Skeletal muscle satellite cell (primary cell): ENCODE results near the gene CAPN7.

Experiments used
- H3K27me3 ChIP-seq: 2 replicates; pipeline ENCODE4 v1.7.0; 2013; ENCODE audit warnings: low read length; ENCODE audit not compliant: control insufficient read depth, insufficient read depth
- H3K36me3 ChIP-seq: 2 replicates; pipeline ENCODE4 v1.7.0; 2013; ENCODE audit warnings: mild to moderate bottlenecking, control low read depth, low read length; ENCODE audit not compliant: insufficient read depth
- H3K4me1 ChIP-seq: 2 replicates; pipeline ENCODE4 v1.7.0; 2013; ENCODE audit warnings: low read length; ENCODE audit not compliant: control insufficient read depth, insufficient read depth
- H3K4me2 ChIP-seq: 2 replicates; pipeline ENCODE4 v1.7.0; 2013; ENCODE audit warnings: mild to moderate bottlenecking, low read length
- H3K4me3 ChIP-seq: 2 replicates; pipeline ENCODE4 v1.7.0; 2013; ENCODE audit warnings: low read length
- H3K9ac ChIP-seq: 2 replicates; pipeline ENCODE4 v1.7.0; 2013; ENCODE audit warnings: mild to moderate bottlenecking, low read depth, low read length, moderate library complexity
- H3K9me3 ChIP-seq: replicated peaks from 2 replicates; pipeline ENCODE4 v1.7.0; 2013; ENCODE audit warnings: mild to moderate bottlenecking, control low read depth, low read length

CAPN7 gene

DNA sequence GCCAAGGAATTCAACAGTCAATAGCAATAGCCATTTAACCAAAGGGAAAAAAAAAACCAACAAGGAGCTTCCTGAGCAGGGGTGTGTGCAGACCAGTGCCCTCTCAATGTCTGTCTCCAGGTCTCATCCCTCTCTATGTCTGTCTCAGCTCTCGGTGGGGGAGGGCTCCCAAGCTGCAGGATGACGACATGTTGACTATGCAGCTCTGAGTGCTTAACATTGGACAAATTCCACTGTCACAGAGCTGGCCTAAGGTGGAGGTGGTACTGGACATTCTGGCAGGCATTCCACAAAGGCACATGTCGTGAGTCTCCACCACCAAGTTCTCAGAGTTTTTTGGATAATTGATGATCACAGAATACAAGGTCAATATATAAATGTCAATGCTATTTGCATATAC lies 2.0 kb upstream of the CAPN7 start:
- Histone ChIP-seq H3K4me2 (no peak overlapping the region), H3K9ac (no peak overlapping the region), H3K4me1 (peaks cover 16% of the 10 kb centered on the region), H3K4me3 (no peak overlapping the region), H3K36me3 (no peaks in the 10 kb centered on the region), H3K27me3 (peaks cover 6% of the 10 kb centered on the region), H3K9me3 (no peaks in the 10 kb centered on the region)

DNA sequence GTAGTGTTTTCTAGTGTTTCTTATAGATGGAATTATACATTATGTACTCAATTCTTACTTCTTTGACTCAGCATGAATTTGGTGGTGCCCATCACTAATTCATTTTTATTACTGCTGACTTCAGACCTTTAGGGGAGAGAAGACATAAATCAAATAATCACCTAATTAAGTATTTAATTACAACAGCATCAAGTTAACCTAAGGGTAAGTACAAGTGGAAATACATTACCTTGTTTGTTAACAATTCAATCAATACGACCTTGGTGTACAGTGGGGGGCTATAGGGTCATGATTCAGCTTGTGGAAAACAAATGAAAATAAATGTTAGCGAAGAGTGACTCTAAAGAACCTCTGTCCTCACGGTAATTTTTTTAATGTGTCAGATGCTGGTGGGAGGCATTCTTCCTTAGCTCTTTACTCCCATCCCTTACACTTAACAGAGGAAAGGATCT lies 538 bp upstream of the CAPN7 start:
- Histone ChIP-seq H3K9me3 (no peaks in the 10 kb centered on the region), H3K27me3 (no peaks in the 10 kb centered on the region), H3K4me1 (peaks cover 16% of the 10 kb centered on the region), H3K4me3 (peak overlapping the region; percentile 98), H3K9ac (peak overlapping the region; percentile 97), H3K36me3 (peaks cover under 1% of the 10 kb centered on the region), H3K4me2 (peak overlapping the region; percentile 92)

DNA sequence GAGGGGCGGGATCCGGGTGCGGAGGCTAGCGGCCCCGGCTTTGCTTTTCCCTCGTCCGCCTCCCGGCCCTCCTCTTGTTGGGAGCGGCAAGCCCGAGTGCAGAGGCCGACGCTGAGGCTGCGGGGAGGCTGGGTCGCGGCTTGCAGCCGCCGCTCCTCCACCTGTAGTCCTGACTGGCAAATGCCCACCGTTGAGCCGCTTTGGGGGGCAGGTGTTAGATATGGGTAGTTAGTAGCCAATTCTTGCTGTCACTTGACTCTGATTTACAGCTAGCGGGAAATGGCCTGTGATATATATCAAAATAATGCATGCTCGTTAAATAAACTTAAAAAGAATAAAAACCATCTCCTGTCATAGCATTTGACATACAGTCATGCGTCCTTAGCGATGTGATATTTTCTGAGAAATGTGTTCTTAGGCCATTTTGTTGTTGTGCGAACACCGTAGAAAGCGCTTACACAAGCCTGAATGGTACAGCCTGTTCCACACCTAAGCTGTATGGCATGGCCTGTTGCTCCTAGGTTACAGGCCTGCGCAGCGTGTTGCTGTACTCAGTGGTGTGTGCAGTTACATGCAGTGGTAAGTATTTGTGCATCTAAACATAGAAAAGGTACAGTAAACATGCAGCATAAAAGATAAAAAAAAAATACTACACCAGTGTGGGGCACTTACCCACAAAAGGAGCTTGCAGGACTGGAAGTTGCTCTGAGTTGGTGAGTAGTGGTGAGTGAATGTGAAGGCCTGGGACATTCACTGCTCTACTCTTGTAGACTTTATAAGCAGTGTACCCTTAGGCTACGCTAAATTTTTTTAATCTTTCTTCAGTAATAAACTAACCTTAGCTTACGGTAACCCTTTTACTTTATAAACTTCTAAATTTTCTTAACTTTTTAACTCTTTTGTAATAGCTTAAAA lies 873 bp downstream of the CAPN7 start:
- Histone ChIP-seq H3K4me2 (peak overlapping the region; percentile 92), H3K36me3 (peaks cover 5% of the 10 kb centered on the region), H3K4me1 (peaks cover 16% of the 10 kb centered on the region), H3K9ac (peak overlapping the region; percentile 97), H3K4me3 (peak overlapping the region; percentile 98), H3K27me3 (no peaks in the 10 kb centered on the region), H3K9me3 (no peaks in the 10 kb centered on the region)

DNA sequence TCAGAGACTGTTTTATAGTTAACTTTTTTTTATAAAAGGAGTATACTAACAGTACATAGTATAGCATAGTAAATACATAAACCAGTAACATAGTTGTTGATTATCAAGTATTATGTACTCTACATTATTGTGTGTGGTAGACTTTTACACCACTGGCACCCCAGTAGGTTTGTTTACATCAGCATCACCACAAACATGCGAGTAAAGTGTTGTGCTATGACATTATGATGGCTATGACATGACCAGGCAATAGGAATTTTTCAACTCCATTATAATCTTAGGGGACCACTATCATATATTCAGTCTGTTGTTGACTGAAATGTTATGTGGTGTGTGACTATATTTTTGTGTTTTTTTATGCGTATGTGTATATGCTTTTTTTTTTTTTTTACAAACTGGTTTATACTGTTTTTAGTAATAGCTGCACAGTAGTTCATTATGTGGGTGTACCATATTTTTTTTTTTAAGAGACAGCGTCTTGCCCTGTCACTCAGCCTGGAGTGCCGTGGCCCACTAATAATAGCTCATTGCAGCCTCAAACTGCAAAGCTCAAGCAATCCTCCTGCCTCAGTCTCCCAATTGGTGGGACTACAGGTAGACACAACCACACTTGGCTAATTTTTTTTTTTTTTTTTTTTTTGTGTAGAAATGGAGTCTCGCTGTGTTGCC lies 1.9 kb downstream of the CAPN7 start:
- peak overlapping the region; percentile 98 for H3K4me3 ChIP-seq

DNA sequence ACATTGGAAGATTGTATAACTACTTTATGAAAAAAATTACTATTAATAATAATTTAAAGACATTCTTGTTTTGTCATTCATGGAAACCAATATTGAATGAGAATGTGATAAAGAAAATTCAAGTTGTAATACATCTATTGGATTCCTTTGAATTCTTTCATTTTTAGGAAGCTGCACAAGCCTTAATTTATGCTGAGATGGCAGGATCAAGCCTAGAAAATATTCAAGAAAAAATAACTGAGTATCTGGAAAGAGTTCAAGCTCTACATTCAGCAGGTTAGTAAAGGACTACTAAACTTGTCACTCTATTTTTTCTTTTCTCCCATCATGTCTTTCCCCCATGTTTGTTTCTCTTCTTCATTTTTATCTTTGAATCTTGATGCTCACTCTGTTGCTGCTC lies 5.9 kb downstream of the CAPN7 start:
- H3K9me3 ChIP-seq: no peaks in the 10 kb centered on the region
- peaks cover 11% of the 10 kb centered on the region for H3K4me1 ChIP-seq
- peaks cover 36% of the 10 kb centered on the region for H3K36me3 ChIP-seq

More for the DNA sequence above, 1.9 kb downstream of the CAPN7 start:
- no peaks in the 10 kb centered on the region for H3K9me3 ChIP-seq
- peaks cover 16% of the 10 kb centered on the region for H3K4me1 ChIP-seq
- peak overlapping the region; percentile 97 for H3K9ac ChIP-seq
- H3K4me2 ChIP-seq: peak overlapping the region; percentile 92
- no peaks in the 10 kb centered on the region for H3K27me3 ChIP-seq
- H3K36me3 ChIP-seq: peaks cover 16% of the 10 kb centered on the region

DNA sequence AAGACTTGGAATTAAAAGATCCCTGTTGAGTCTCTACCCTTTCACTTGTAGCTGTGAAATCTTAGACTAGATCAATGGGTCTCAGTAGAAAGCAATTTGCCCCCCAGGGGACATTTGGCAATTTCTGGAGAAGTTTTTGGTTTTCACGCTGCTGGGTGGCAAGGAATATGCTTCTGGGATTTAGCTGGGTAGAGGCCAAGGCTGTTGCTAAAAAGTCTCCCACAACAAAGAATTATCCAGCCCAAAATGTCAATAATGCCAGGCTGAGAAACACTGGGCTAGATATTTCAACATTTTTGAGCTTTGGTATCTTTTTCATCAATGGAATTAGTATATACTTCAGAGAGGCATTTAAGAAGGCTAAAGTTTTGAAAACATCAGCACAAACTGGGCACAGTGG lies 8.7 kb downstream of the CAPN7 start:
- peaks cover 62% of the 10 kb centered on the region for H3K36me3 ChIP-seq
- no peaks in the 10 kb centered on the region for H3K4me1 ChIP-seq
- no peaks in the 10 kb centered on the region for H3K27me3 ChIP-seq
- no peak overlapping the region for H3K4me3 ChIP-seq
- no peak overlapping the region for H3K9ac ChIP-seq
- H3K9me3 ChIP-seq: no peaks in the 10 kb centered on the region
- H3K4me2 ChIP-seq: no peak overlapping the region

More for the DNA sequence above, 5.9 kb downstream of the CAPN7 start:
- Histone ChIP-seq H3K4me2 (no peak overlapping the region), H3K9ac (no peak overlapping the region), H3K4me3 (no peak overlapping the region), H3K27me3 (no peaks in the 10 kb centered on the region)

DNA sequence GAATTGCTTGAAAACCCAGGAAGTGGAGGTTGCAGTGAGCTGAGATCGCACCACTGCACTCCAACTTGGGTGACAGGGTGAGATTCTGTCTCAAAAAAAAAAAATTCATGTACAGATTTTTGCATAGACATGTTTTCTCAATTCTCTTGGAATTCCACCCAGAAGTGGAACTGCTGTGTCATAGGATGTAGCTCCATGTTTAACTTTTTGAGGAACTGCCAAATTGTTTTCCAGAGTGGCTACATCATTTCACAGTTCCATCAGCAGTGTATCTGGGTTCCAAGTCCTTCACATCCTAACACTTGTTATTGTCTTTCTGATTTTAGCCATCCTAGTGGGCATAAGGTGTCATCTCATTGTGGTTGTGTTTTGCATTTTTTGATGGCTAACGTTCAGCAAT lies 9.9 kb downstream of the CAPN7 start:
- peaks cover 69% of the 10 kb centered on the region for H3K36me3 ChIP-seq

DNA sequence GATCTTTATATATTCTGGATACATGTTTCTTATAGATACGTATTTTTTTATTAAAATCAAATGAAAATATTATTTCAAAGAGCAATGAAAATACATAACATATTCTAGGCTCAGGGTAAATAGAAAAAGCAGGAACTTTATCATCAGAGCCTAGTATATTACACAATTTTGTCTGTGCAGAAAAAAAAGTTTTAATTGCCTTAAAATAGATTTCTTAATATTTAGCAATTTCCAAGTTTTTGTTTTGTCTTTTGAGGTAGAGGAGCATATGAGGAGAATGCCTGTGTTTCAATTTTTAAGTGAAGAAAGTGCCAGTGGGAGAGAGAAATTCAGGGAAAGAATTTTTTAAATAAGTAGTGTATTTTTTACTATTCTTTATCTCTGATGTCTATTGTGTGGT lies 10.5 kb downstream of the CAPN7 start:
- no peaks in the 10 kb centered on the region for H3K9me3 ChIP-seq
- H3K4me2 ChIP-seq: no peak overlapping the region
- H3K27me3 ChIP-seq: no peaks in the 10 kb centered on the region
- no peaks in the 10 kb centered on the region for H3K4me1 ChIP-seq
- H3K9ac ChIP-seq: no peak overlapping the region
- peaks cover 70% of the 10 kb centered on the region for H3K36me3 ChIP-seq
- H3K4me3 ChIP-seq: no peak overlapping the region

More for the DNA sequence above, 9.9 kb downstream of the CAPN7 start:
- no peaks in the 10 kb centered on the region for H3K9me3 ChIP-seq
- H3K4me2 ChIP-seq: no peak overlapping the region
- H3K27me3 ChIP-seq: no peaks in the 10 kb centered on the region
- no peaks in the 10 kb centered on the region for H3K4me1 ChIP-seq
- no peak overlapping the region for H3K9ac ChIP-seq
- no peak overlapping the region for H3K4me3 ChIP-seq

DNA sequence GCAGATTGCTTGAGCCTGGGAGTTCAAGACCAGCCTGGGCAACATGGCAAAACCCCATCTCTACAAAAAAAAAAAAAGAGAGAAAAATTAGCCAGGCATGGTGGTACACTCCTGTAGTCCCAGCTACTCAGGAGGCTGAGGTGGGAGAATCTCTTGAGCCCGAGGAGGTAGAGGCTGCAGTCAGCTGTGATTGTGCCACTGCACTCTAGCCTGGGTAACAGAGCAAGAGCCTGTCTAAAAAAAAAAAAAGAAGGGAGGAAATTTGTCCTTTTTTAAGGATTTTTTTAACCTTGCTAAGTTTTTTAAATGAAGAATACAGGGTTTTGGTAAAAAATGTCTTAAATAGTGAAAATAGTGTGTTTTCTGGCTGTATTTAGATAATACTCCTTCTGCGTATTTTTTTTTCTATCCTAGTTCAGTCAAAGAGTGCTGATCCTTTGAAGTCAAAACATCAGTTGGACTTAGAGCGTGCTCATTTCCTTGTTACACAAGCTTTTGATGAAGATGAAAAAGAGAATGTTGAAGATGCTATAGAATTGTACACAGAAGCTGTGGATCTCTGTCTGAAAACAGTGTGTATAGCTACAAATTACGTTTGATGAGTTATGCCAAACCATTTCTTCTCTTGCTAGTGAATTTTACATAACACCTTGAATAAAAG lies 11.1 kb downstream of the CAPN7 start:
- no peak overlapping the region for H3K4me3 ChIP-seq
- H3K9me3 ChIP-seq: no peaks in the 10 kb centered on the region
- H3K27me3 ChIP-seq: no peaks in the 10 kb centered on the region
- H3K4me2 ChIP-seq: no peak overlapping the region
- H3K36me3 ChIP-seq: peaks cover 73% of the 10 kb centered on the region
- no peak overlapping the region for H3K9ac ChIP-seq
- no peaks in the 10 kb centered on the region for H3K4me1 ChIP-seq

DNA sequence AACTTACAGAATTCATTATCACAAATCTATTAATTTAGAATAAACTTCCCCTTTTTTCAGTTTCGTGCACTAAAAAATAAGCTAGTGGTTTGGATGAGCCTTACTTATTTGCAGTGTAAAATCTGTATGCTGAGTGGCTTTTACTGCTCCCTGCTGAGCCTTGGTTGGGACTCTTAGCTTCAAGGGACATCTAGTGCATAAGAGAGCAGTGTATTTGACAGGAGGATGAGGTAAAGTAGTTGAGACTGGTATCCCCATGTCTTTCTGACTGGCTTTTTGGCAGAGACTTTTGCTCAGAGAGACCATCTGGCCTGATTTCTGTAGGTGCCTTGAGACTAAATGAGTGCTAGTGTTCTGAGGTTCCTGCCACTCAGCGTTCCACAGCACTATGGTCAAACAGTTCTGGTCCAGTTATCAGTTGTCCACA lies 11.8 kb downstream of the CAPN7 start:
- Histone ChIP-seq H3K36me3 (peaks cover 73% of the 10 kb centered on the region), H3K4me1 (no peaks in the 10 kb centered on the region)

DNA sequence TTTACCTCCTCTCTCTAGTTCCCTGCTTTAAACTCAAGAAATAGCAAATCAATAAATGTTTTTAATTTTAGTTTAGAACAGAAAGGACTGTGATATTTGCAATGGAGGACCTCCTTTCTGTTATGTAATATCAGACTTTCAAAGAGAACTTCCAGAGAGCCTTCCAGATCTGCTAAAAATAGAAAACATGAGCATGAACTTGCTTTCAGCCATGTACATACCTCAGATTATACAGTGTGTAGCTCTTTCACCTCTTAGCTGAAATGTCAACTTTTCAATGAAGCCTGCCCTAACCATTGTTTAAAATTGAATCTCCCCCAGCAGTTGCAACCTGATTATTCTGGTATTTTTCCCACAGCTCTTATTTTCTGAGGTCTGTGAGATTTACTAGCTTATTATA lies 12.6 kb downstream of the CAPN7 start:
- Histone ChIP-seq H3K4me3 (no peak overlapping the region), H3K9me3 (no peaks in the 10 kb centered on the region), H3K27me3 (no peaks in the 10 kb centered on the region), H3K36me3 (peaks cover 71% of the 10 kb centered on the region), H3K9ac (no peak overlapping the region), H3K4me1 (no peaks in the 10 kb centered on the region), H3K4me2 (no peak overlapping the region)

More for the DNA sequence above, 11.8 kb downstream of the CAPN7 start:
- Histone ChIP-seq H3K4me2 (no peak overlapping the region), H3K27me3 (no peaks in the 10 kb centered on the region), H3K9ac (no peak overlapping the region), H3K9me3 (no peaks in the 10 kb centered on the region), H3K4me3 (no peak overlapping the region)
